Left colon (tissue), 2 donors: Measurements from ENCODE around the gene TMEM238. TPM values are rescaled to one million over a fixed set of nuclear protein-coding genes. Genes with fewer than 3 reads are reported as not detected.

Experiments
- total RNA-seq, 2 donors: library from RNA; stranded (reverse); fragmentation: NEBNext Ultra II Directional; extraction: Animal tissue kit (Norgen Biotek cat#: 25700); gene quantifications; one replicate each; pipeline ENCODE4 v1.2.1, GENCODE V29; 2021
- donor health status: DM: no; HTN: no; CAD: no.
- donor health status: DM: yes; HTN: yes; CAD: no.

TMEM238 gene
- total RNA-seq, 2 donors from 2014 or later, result 83.4 to 89.4 TPM

Other genes starting within 250 kb of the TMEM238 start
- under 1 TPM; 0.40 to 0.70 TPM for gene TNNT1, start 235.1 kb downstream of the TMEM238 start, total RNA-seq
- gene TNNI3, start 226.6 kb downstream of the TMEM238 start, total RNA-seq, result 1 to 10 TPM in 1 of 2 donors, not detected in 1; 1.1 TPM
- gene DNAAF3, start 217.7 kb downstream of the TMEM238 start, total RNA-seq, result 1 to 10 TPM in 1 of 2 donors, under 1 TPM in 1; 0.79 to 2.6 TPM
- gene SYT5, start 204.0 kb downstream of the TMEM238 start, total RNA-seq, result 1 to 10 TPM in 1 of 2 donors, under 1 TPM in 1; 0.64 to 1.9 TPM
- gene PTPRH, start 174.8 kb downstream of the TMEM238 start, total RNA-seq, result 100 to 1,000 TPM in 1 of 2 donors, 10 to 100 TPM in 1; 95.7 to 104 TPM
- 1 to 10 TPM; 2.2 to 2.9 TPM for gene TMEM86B, start 155.5 kb downstream of the TMEM238 start, total RNA-seq
- 10 to 100 TPM; 56.6 to 59.5 TPM for gene PPP6R1, start 125.3 kb downstream of the TMEM238 start, total RNA-seq
- 10 to 100 TPM; 28.4 to 35.2 TPM for gene HSPBP1, start 104.2 kb downstream of the TMEM238 start, total RNA-seq
- gene BRSK1, start 100.3 kb downstream of the TMEM238 start, total RNA-seq, result 1 to 10 TPM in 1 of 2 donors, under 1 TPM in 1; 0.95 to 1.3 TPM
- gene TMEM150B, start 59.0 kb downstream of the TMEM238 start, total RNA-seq, result 10 to 100 TPM; 50.2 to 54.6 TPM
- 10 to 100 TPM; 19.0 to 20.7 TPM for gene KMT5C, start 44.4 kb downstream of the TMEM238 start, total RNA-seq
- 10 to 100 TPM; 23.0 to 27.6 TPM for gene COX6B2, start 29.6 kb downstream of the TMEM238 start, total RNA-seq
- not detected for gene GARIN5B, start 21.0 kb downstream of the TMEM238 start, total RNA-seq
- gene IL11, start 13.8 kb downstream of the TMEM238 start, total RNA-seq, result under 1 TPM; 0.31 to 0.46 TPM
- not detected for gene TMEM190, start 7.5 kb downstream of the TMEM238 start, total RNA-seq
- 1,000 to 10,000 TPM; 1,151 to 1,179 TPM for gene RPL28, start 1.6 kb upstream of the TMEM238 start, total RNA-seq
- 10 to 100 TPM; 20.9 to 33.7 TPM for gene UBE2S, start 23.5 kb upstream of the TMEM238 start, total RNA-seq
- gene SHISA7, start 59.0 kb upstream of the TMEM238 start, total RNA-seq, result not detected
- 100 to 1,000 TPM in 1 of 2 donors, 10 to 100 TPM in 1; 63.5 to 115 TPM for gene ISOC2, start 77.3 kb upstream of the TMEM238 start, total RNA-seq
- gene C19orf85, start 80.5 kb upstream of the TMEM238 start, total RNA-seq, result not detected
- gene ZNF628, start 92.3 kb upstream of the TMEM238 start, total RNA-seq, result 10 to 100 TPM in 1 of 2 donors, 1 to 10 TPM in 1; 8.0 to 10.3 TPM
- 1 to 10 TPM; 4.0 to 4.8 TPM for gene NAT14, start 100.9 kb upstream of the TMEM238 start, total RNA-seq
- gene SSC5D, start 104.1 kb upstream of the TMEM238 start, total RNA-seq, result 1 to 10 TPM; 2.6 to 5.8 TPM
- gene SBK2, start 152.8 kb upstream of the TMEM238 start, total RNA-seq, result not detected
- not detected for gene SBK3, start 161.3 kb upstream of the TMEM238 start, total RNA-seq
- 1 to 10 TPM; 5.3 to 7.3 TPM for gene ZNF579, start 196.6 kb upstream of the TMEM238 start, total RNA-seq
- 10 to 100 TPM; 14.7 to 15.5 TPM for gene FIZ1, start 215.2 kb upstream of the TMEM238 start, total RNA-seq
- 10 to 100 TPM; 26.6 to 36.4 TPM for gene ZNF524, start 216.0 kb upstream of the TMEM238 start, total RNA-seq
- 10 to 100 TPM; 13.0 to 13.6 TPM for gene ZNF865, start 221.4 kb upstream of the TMEM238 start, total RNA-seq
- 10 to 100 TPM in 1 of 2 donors, 1 to 10 TPM in 1; 8.6 to 11.6 TPM for gene ZNF784, start 240.3 kb upstream of the TMEM238 start, total RNA-seq